ENCODE results near the gene FBLN1.
"Not testable (repeated sequence)": the region's sequence is repeated elsewhere in the genome, so short reads cannot be mapped to it uniquely, and the experiment has no call there.

FBLN1 gene

GRCh38 chr22:45585946-45586540 is 83.4 kb downstream of the FBLN1 start:
- DNase-seq (ENCODE audit: low read depth) = no peak

- DNase-seq (ENCODE audit: low read depth) = no peak
Measured at GRCh38 chr22:45586651-45587405, 84.1 kb downstream of the FBLN1 start.

GRCh38 chr22:45587638-45588505 is 85.2 kb downstream of the FBLN1 start:
- no peak for DNase-seq (ENCODE audit: low read depth)

GRCh38 chr22:45589556-45589955 is 86.9 kb downstream of the FBLN1 start:
- no peak for DNase-seq (ENCODE audit: low read depth)

GRCh38 chr22:45590262-45590661 is 87.6 kb downstream of the FBLN1 start:
- DNase-seq (ENCODE audit: low read depth) = no peak

GRCh38 chr22:45591633-45592213 is 89.0 kb downstream of the FBLN1 start:
- DNase-seq (ENCODE audit: low read depth) = not testable (repeated sequence)

GRCh38 chr22:45594123-45594941 is 91.6 kb downstream of the FBLN1 start:
- DNase-seq (ENCODE audit: low read depth) = no peak

- no peak for DNase-seq (ENCODE audit: low read depth)
Measured at GRCh38 chr22:45597460-45598192, 94.9 kb downstream of the FBLN1 start.

GRCh38 chr22:45598596-45599217 is 96.0 kb downstream of the FBLN1 start:
- no peak for DNase-seq (ENCODE audit: low read depth)

- no peak for DNase-seq (ENCODE audit: low read depth)
Measured at GRCh38 chr22:45599836-45600577, 97.3 kb downstream of the FBLN1 start.

GRCh38 chr22:45600790-45601730 is 98.4 kb downstream of the FBLN1 start:
- no peak for DNase-seq (ENCODE audit: low read depth)

GRCh38 chr22:45602004-45602733 is 99.5 kb downstream of the FBLN1 start:
- DNase-seq (ENCODE audit: low read depth) = no peak

- DNase-seq (ENCODE audit: low read depth) = no peak
Measured at GRCh38 chr22:45602824-45603595, 100.3 kb downstream of the FBLN1 start.

- DNase-seq (ENCODE audit: low read depth) = no peak
Measured at GRCh38 chr22:45603619-45604018, 100.9 kb downstream of the FBLN1 start.

GRCh38 chr22:45608045-45608444 is 105.4 kb downstream of the FBLN1 start:
- not testable (repeated sequence) for DNase-seq (ENCODE audit: low read depth)

- no peak for DNase-seq (ENCODE audit: low read depth)
Measured at GRCh38 chr22:45608763-45609180, 106.1 kb downstream of the FBLN1 start.

- DNase-seq (ENCODE audit: low read depth) = peak; percentile 19
Measured at GRCh38 chr22:45612451-45612901, 109.8 kb downstream of the FBLN1 start.

All from activated T-cell treated with anti-CD3 and anti-CD28 coated beads for 48 hours (primary cell).